D341Med (cell line): ENCODE data around the gene SMARCB1.
"Not testable (repeated sequence)": the region's sequence is repeated elsewhere in the genome, so short reads cannot be mapped to it uniquely, and the experiment has no call there.

ENCODE experiments used
- DNase-seq: peaks from one replicate; pipeline ENCODE4 v3.0.0; 2012; ENCODE audit warnings: low spot score

SMARCB1 gene

DNA sequence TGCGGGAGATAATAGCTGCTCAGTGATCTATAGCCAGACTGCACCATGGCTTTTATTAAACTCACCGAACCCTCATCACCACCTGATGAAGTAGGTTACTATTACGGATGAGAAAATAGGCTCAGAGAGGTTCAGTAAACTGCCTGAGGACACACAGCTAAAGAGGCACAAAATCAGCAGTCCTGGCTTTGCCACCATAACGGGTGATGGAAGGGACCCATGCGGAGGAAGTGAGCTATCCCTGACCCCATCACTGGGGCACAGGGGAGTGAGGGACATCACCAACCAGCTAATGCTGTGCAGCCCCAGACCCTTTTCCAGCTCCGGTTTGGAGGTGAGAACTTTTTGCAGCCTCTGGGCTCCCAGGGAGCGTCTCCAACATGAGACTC is 59.3 kb downstream of the SMARCB1 start:
- no peak for DNase-seq

DNA sequence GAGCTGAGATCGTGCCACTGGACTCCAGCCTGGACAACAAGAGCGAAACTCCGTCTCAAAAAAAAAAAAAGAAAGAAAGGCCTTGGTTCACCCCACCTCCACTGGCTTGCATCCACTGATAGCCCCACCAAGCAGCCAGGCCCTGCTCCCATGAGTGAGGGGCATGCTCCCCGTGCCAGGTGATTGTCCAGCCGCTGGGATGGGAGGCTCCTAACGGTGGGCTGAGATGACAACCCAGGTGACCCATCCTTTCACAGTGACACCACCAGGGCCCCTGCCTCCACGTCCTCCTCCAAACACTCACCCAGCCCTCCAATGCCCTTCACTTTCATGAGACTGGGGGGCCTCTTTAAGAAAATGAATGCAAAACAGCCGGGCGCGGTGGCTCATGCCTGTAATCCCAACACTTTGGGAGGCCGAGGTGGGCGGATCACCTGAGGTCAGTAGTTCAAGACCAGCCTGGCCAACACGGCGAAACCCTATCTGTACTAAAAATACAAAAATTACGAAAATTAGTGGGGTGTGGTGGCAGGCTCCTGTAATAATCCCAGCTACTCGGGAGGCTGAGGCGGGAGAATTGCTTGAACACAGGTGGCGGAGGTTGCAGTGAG is 60.6 kb downstream of the SMARCB1 start:
- DNase-seq, result no peak

DNA sequence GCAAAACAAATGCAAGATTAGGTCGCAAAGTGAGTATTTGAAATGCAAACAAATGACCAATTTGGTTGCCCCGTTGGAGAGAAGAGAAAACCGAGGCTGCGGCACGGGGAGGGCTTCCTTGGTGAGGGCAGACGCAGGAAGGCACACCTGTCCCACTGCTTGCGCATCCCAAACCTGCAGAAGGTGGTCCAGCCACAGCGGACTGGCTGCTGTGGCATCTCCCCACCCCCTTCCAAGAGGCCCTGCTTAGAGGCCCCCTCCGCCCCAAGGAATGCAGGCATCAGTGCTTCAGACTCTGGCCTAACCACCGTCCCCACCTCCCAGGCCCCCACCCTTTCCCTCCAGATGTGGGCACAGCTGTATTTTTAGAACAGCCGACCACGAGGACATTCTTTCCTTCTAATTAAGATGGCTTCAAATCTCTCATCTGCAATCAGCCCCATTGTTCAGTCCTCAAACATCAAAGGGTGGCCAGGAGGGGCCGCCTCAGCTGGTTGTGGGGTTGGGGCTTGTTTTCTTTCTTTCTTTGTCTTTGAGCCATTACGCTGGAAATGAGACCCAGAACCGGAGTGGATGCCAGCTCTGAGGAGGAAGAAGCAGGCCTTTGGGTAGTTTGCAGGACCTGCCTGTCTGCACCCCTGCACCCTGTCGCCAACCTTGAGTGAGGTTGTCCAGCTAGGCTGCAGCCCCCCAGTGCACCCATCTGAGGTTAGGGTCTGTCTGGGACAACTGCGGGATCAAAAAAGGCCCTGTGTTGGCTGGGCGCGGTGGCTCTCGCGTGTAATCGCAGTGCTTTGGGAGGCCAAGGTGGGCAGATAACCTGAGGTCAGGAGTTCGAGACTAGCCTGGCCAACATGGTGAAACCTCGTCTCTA is 61.5 kb downstream of the SMARCB1 start:
- peak; percentile 9 for DNase-seq

- DNase-seq, result peak; percentile 92
These were observed 62.5 kb downstream of the SMARCB1 start for GRCh38 chr22:23849009-23850006.

DNA sequence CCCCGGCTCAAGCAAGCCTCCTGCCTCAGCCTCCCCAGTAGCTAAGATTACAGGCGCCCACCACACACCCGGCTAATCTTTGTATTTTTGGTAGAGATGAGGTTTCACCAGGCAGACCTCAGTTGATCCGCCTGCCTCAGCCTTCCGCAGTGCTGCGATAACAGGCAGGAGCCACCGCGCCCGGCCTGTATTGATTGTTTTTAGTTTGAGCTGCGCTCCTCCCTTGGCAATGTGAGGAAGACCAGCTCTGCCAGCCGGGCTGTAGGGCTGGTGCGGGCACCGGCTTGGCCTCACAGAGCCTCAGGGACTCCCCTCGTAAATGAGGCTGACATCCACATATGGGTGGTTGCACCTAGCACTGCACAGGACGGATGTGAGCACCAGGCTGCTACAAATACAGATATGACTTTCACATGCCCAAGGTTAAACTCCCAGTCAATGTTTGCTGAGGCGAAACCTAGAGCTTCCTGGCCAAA is 63.4 kb downstream of the SMARCB1 start:
- peak; percentile 3 for DNase-seq

DNA sequence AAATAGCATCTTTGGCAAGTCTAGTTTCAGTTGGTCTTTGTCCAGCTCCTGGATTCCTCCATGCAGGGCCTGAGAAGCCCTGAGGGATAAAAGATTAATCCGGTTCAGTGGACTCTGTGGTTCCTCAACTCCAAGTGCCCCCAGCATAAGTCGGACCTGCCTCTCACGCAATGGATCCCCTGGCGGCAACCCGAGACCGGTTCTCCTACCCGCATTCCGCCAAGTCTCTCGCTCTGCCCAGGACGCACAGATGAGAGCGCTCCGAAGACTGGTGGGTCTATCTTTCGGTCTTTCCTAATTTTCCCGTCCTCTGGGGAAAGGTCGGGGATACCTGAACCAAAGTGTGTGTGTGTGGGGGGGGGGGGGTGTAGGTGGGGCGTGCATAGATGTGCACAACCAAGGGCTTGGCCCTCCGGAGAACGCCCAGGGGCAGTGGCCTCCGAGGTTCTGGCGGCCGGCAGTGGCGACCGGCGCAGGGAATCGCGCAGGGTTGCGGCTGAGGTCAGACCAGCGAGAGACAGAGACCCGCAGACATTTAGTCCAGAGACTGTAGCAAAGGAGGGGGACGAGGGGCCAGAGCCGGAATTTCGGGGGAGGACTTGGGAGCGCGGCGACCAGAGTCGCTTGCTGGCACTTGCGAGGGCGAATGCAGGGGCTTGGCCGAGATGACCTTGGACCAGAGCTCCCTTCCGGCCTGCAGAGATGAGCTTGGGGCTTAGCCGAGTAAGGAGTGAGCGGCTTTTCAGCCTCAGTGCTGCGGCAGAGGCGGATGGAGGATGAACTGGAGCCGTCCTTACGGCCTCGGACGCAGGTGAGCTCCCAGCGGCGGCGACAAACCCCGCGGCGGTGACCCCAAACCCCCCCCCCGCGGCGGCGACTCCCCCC is 70.2 kb downstream of the SMARCB1 start:
- DNase-seq, result no peak

GRCh38 chr22:23857606-23858483 is 71.1 kb downstream of the SMARCB1 start, which contains the start of gene SLC2A11:
Gene SLC2A11, plus strand, starts transcription at chr22:23857875. Its CDS starts 125 bp downstream, at chr22:23858000.
- DNase-seq, result peak; percentile 97

- DNase-seq, result no peak
These were observed 71.7 kb downstream of the SMARCB1 start for GRCh38 chr22:23858484-23858815.

GRCh38 chr22:23859201-23859600 is 72.4 kb downstream of the SMARCB1 start:
- DNase-seq, result no peak

GRCh38 chr22:23860187-23860586 is 73.4 kb downstream of the SMARCB1 start:
- not testable (repeated sequence) for DNase-seq

- peak; percentile 82 for DNase-seq
These were observed 75.3 kb downstream of the SMARCB1 start for GRCh38 chr22:23862103-23862502.

- not testable (repeated sequence) for DNase-seq
These were observed 77.9 kb downstream of the SMARCB1 start for GRCh38 chr22:23864499-23865154.

DNA sequence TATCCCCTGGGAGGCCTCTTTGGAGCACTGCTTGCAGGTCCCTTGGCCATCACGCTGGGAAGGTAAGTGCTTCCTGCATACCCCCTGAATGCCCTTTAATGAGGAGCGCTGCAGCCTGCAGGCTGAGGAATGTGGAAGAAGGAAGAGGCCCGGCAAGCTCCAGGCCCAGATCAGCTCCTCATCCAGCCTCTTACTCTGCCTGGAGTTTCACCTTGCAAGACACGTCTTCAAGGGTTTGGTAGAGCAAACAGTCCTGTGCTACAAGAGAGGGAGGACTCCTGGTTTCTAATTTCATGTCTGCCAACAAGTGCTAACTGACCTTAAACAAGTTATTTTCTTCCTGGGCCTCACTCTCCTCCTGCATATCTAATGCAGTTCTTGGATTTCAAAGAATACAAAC is 81.8 kb downstream of the SMARCB1 start:
- DNase-seq, result no peak

GRCh38 chr22:23874871-23875270 is 88.1 kb downstream of the SMARCB1 start:
- peak; percentile 10 for DNase-seq

GRCh38 chr22:23875801-23876200 is 89.0 kb downstream of the SMARCB1 start:
- DNase-seq, result no peak

DNA sequence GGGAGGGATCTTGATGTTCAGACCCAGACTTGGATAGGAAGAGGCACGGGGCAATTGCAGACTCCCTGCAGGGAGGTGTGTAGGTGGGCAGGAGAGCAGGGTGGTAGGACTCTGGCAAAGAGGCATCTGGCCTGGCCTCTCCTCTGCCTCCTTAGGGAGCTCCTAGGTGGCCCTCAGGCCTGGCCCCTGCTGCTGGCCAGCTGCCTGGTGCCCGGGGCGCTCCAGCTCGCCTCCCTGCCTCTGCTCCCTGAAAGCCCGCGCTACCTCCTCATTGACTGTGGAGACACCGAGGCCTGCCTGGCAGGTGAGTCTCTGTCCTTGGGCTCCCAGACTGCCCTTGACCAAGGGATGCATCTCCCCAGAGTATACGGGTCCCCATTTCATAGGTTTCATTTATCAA is 90.8 kb downstream of the SMARCB1 start:
- no peak for DNase-seq

DNA sequence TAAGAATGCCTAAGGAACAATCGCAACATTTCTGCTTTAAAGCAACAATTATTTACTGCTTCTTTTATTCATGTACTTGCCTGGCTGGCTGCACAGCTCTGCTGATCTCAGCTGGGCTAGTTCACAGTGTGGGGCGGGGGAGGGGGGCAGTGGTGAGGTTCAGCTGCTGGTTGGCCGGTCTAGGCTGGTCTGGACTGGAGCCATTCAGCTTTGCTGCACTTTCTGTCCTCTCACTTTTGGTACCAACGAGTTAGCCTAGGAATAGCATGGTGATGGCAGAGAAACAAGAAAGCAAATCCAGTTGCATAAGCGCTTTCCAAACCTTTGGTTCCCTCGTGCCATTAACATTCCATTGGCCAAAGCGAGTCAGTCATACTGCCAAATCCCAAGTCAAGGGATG is 91.5 kb downstream of the SMARCB1 start:
- DNase-seq, result no peak

DNA sequence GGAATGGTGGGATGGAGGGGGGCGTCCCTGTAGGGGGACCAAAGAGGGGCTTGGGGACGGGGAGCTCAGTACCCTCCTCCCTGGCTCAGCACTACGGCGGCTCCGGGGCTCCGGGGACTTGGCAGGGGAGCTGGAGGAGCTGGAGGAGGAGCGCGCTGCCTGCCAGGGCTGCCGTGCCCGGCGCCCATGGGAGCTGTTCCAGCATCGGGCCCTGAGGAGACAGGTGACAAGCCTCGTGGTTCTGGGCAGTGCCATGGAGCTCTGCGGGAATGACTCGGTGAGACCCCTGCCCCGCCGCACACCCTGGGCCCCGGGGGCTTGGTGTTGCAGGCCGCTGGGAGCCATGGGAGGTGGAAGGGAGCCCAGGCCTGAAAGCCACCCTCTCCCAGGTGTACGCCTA is 95.6 kb downstream of the SMARCB1 start:
- no peak for DNase-seq

- no peak for DNase-seq
These were observed 96.9 kb downstream of the SMARCB1 start for GRCh38 chr22:23883658-23884057.

DNA sequence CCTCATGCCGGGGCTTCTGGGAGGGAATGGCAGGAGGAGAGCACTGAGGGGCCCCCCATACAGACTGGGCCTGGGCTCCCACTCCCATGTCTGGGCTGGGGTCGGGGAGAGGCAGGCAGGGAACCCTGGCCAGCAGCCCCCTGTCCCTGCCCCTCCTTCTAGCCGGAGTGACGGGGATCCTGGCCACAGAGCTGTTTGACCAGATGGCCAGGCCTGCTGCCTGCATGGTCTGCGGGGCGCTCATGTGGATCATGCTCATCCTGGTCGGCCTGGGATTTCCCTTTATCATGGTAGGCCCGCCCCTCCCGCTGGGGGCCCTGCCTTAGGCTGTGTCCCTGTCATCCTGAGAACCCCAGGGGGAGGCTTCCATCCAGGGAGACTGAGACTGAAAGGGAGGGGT is 97.4 kb downstream of the SMARCB1 start:
- DNase-seq, result no peak
